SK-N-MC (cell line): ENCODE measurements around the gene RAP1GAP.

Experiments used
- EZH2 ChIP-seq: fragments of 200-600 bp; sonication (generic); IDR thresholded peaks from one replicate; pipeline ENCODE4 v1.6.1; 2017; ENCODE audit warnings: antibody characterized with exemption
- POLR2AphosphoS5 ChIP-seq: IDR thresholded peaks from 2 replicates; pipeline ENCODE4 v1.6.1; 2012; ENCODE audit warnings: mild to moderate bottlenecking, low read depth, low read length, borderline replicate concordance

DNA sequence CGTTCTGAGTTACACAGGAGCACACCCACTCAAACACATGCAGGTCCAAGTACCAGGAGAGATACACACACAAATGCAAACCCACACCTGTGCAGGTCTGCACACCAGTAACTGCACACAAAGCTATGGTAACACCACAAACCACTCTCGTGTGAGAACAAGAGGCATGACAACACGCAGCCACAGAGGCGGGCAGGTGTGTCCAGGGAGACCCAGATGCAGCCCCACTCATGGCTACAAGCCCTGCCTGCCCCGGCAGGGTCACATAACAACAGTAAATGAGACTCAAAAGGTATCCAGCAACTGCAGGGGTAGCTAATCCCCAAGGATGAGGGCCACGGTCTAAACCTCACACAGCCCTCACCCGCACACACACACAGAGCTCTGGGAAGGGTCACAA, 48.1 kb downstream of the RAP1GAP start:
- no peak for TF ChIP-seq POLR2AphosphoS5
- TF ChIP-seq EZH2 = no peak
